BJ (cell line): ENCODE results near the gene CIB4. TPM values are rescaled to one million over a fixed set of nuclear protein-coding genes. Genes with fewer than 3 reads are reported as not detected.

Experiments
- CTCF ChIA-PET: fragments of 350-600 bp; formaldehyde crosslinking; extraction: SDS; loops from one replicate; lab custom pipeline; 2021; ENCODE audit warnings: antibody characterized with exemption, inconsistent platforms; lab: Yijun Ruan, JAX
- POLR2A ChIA-PET: fragments of 300-600 bp; sonication (Branson Sonifier 250); formaldehyde crosslinking; extraction: SDS; loops from one replicate; lab custom pipeline; 2021; ENCODE audit warnings: antibody characterized with exemption; lab: Charles Lee
- DNase-seq: peaks from one replicate; pipeline ENCODE4 v3.0.0-alpha.2; 2011; ENCODE audit warnings: low read depth
- H3K27me3 ChIP-seq: 2 replicates; pipeline ENCODE4 v1.6.0; 2011; ENCODE audit warnings: low read length; ENCODE audit not compliant: control insufficient read depth, insufficient read depth
- H3K36me3 ChIP-seq: 2 replicates; pipeline ENCODE4 v1.5.1; 2011; ENCODE audit warnings: low read length; ENCODE audit not compliant: control insufficient read depth, insufficient read depth
- H3K4me3 ChIP-seq: 2 replicates; pipeline ENCODE4 v1.5.1; 2011; ENCODE audit warnings: low read depth, mild to moderate bottlenecking, control low read depth, low read length
- CTCF ChIP-seq: IDR thresholded peaks from 2 replicates; pipeline ENCODE4 v1.5.1; 2011; ENCODE audit warnings: low read depth, mild to moderate bottlenecking, control low read depth, inconsistent platforms, low read length, moderate library complexity; ENCODE audit not compliant: insufficient read depth
- polyA plus RNA-seq: library from polyadenylated mRNA; depleted of rRNA; stranded (reverse); fragments of >200 nt; gene quantifications from 2 replicates; pipeline ENCODE4 v1.2.3, GENCODE V29; 2011

Gene CIB4
- polyA plus RNA-seq, 1 experiment, result not detected

- ChIA-PET POLR2A (no interaction called here), CTCF (interaction anchor here (0.7 to 6.9 kb wide), 42 partner anchors 8 to 627 kb away, joined by 3 to 76 read pairs (median 4); a partner anchor contains a TSS)
- no peak for TF ChIP-seq CTCF
- no peaks in the 10 kb centered on the region for H3K36me3 ChIP-seq
- no peak for DNase-seq
- H3K27me3 ChIP-seq, result peaks cover 26% of the 10 kb centered on the region
- H3K4me3 ChIP-seq, result no peak overlapping the region
Measured at GRCh38 chr2:26578113-26578458, 63.1 kb downstream of the CIB4 start.

- no peak for DNase-seq
- CTCF ChIA-PET, result interaction anchor here (0.6 to 6.9 kb wide), 42 partner anchors 8 to 626 kb away, joined by 3 to 76 read pairs (median 4); a partner anchor contains a TSS
- peak; percentile 98 for TF ChIP-seq CTCF
- no peak overlapping the region for H3K4me3 ChIP-seq
- POLR2A ChIA-PET, result no interaction called here
- peaks cover 23% of the 10 kb centered on the region for H3K27me3 ChIP-seq
- H3K36me3 ChIP-seq, result no peaks in the 10 kb centered on the region
Measured at GRCh38 chr2:26577442-26578112, 63.6 kb downstream of the CIB4 start.

GRCh38 chr2:26576565-26577441 is 64.4 kb downstream of the CIB4 start:
- no peak for TF ChIP-seq CTCF
- Histone ChIP-seq H3K36me3 (no peaks in the 10 kb centered on the region), H3K27me3 (peaks cover 23% of the 10 kb centered on the region), H3K4me3 (no peak overlapping the region)
- ChIA-PET POLR2A (no interaction called here), CTCF (interaction anchor here (0.6 to 6.9 kb wide), 20 partner anchors 8 to 612 kb away, joined by 3 to 76 read pairs (median 4); a partner anchor contains a TSS)
- DNase-seq, result no peak

GRCh38 chr2:26575836-26576564 is 65.2 kb downstream of the CIB4 start:
- CTCF ChIA-PET, result interaction anchor here (2.6 to 6.9 kb wide), 5 partner anchors 14 to 169 kb away, joined by 12 to 76 read pairs (median 14); no protein-coding TSS in a partner anchor
- Histone ChIP-seq H3K36me3 (no peaks in the 10 kb centered on the region), H3K4me3 (no peak overlapping the region), H3K27me3 (peaks cover 23% of the 10 kb centered on the region)
- DNase-seq, result no peak
- POLR2A ChIA-PET, result no interaction called here
- no peak for TF ChIP-seq CTCF
